Activated naive CD4-positive, alpha-beta T cell treated with Interleukin-2 at 50 U/mL for 16 hours (primary cell): ENCODE measurements around the gene LIN28B.

Source experiments
- DNase-seq: peaks from one replicate; pipeline ENCODE4 v3.0.0-alpha.2; 2020

Gene LIN28B

DNA sequence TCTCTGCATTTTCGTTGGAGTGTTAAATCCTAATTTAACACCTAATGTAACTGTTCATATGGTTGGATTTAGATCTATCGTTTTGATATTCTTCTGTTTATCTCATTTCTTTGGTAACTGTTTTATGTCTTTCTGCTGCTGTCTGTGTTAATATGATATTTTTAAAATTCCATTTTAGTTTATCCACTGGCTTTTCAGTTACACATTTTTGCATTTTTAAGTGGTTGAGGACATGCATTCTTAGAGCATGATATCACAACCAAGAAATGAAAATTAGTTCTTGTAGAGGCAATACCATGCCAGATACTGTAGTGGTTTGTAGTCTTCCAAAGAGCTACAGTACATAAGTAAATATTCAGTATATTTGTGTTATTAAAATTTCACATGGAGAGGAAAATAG lies 58.6 kb downstream of the LIN28B start:
- DNase-seq, result no peak

- DNase-seq, result no peak
Measured at GRCh38 chr6:105019285-105019684, 62.4 kb downstream of the LIN28B start.

DNA sequence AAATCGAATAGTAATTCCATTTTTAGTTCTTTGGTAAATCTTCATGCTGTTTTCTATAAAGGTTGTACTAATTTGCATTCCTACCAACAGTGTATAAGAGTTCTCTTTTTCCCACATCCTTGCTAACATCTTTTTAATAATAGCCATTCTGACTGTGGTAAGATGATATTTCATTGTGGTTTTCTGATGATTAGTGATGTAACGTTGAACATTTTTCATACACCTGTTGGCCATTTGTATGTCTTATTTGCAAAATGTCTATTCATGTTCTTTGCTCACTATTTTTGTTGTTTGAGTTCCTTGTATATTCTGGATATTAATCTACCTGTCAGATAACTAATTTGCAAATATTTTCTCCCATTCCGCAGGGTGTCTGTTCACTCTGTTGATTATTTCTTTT lies 64.5 kb downstream of the LIN28B start:
- no peak for DNase-seq

DNA sequence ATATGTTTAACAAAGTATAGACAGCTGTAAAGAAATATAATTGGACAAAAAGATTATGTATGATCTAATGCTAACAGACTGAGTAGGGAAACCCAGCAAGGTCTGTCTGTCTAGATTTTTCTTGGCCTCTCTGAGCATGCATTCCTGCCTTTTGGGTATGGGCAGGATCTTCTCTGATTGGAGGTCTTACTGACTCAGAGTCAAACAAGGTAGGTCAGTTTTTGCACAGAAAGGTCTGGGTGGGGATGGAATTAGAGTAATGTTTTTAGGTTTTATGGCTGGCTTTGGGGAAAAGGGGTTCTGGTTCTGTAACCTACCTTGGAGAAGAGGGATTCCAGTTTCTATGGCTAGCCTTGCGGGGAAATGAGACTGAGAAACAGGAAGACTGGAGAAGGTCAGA lies 65.5 kb downstream of the LIN28B start:
- DNase-seq, result no peak

GRCh38 chr6:105024803-105025202 lies 67.9 kb downstream of the LIN28B start:
- DNase-seq, result no peak

- no peak for DNase-seq
Measured at GRCh38 chr6:105028898-105029297, 72.0 kb downstream of the LIN28B start.

DNA sequence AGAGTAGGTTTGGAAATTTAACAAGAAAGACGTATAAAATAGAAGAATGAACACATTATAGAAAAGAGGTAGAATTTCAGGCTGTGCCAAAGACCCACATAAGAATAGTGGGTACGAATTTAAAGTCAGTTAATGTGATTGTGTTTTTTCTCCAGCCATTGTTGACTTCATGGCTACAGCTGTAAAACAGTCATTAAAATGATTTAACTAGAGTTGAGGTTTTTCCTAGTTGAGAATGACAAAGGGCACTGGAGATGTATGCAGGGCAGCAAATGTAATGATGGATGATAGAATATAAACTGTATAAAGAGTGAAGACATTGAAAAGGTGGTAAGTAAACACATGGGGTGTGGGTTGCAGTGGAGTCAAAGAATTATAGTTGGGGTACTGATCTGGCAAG lies 72.7 kb downstream of the LIN28B start:
- no peak for DNase-seq

DNA sequence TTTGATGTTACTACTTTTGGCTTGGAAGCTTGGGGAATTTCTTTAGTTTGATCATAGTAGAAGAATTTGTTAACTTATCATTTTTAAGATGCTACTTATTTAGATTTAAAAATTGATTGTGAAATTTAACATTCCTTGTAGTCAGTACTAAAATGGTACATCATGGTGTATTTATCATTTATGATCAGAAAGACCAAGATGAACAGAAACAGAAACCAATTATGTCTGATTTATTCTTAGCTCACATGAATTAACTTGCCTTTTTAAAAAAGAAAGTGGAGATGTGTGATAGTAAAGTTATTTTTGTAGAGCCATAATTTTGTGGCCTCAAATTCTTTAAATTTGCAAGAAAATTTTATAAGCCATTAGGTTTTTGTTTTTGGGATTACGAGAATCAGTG lies 77.6 kb downstream of the LIN28B start:
- DNase-seq, result no peak

- DNase-seq, result no peak
Measured at GRCh38 chr6:105035299-105035698, 78.4 kb downstream of the LIN28B start.

DNA sequence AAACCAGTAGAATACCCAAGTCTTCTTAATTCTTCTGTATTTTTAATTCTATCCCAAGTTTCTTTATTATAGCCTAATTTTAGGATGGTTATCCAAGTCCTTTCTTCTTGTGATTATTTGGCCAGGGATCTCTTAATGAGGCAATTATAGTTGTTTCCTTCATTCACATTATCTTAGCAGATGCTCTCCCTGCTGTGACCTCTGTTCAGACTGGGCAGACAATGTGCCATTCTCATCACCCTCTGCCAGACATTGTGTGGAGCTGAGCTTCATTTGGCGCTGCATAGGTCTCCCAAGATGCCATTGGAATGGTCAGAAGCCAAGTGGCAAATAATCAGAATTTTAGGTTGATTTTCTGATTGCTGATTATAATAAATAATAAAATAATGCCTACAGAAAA lies 79.4 kb downstream of the LIN28B start:
- no peak for DNase-seq

GRCh38 chr6:105038259-105038658 lies 81.4 kb downstream of the LIN28B start:
- no peak for DNase-seq

DNA sequence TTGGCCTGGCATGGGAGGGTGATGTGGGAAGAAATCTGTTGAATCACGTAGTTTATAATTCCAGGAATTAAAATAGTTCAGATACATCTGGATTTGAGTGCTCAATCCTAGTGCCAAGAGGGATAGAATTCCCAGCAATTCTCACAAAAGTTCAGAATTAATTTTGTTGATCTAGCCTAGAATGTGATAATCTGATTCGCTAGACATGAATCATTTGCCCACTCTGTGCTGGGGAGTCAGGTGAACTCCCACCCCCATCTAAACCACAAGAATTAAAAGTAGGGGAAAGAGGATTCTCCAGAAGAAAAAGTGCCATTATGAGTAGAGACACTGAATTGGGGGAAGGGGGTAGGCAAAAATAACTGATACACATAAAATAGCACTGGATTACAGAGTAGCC lies 85.0 kb downstream of the LIN28B start:
- DNase-seq, result no peak

- no peak for DNase-seq
Measured at GRCh38 chr6:105042648-105043047, 85.7 kb downstream of the LIN28B start.

DNA sequence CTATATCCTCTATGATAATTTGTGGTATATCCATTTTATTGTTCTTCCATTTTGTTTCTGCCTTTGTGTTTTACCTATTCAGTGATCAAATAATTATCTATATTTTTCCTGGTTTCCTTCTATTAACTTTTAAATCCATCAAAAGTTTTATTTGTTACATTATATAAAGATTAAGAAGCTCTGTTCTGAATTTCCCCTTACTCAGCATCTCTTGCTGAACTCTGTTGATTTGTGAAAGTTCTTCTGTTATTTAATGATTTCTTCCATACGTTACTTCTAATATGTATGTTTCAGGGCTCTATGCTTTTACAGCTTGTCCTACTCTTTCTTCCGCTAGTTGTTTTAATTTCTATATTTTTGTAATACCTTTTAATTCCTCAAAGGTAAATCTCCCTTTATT lies 87.1 kb downstream of the LIN28B start:
- DNase-seq, result no peak

- DNase-seq, result no peak
Measured at GRCh38 chr6:105045526-105045925, 88.6 kb downstream of the LIN28B start.

DNA sequence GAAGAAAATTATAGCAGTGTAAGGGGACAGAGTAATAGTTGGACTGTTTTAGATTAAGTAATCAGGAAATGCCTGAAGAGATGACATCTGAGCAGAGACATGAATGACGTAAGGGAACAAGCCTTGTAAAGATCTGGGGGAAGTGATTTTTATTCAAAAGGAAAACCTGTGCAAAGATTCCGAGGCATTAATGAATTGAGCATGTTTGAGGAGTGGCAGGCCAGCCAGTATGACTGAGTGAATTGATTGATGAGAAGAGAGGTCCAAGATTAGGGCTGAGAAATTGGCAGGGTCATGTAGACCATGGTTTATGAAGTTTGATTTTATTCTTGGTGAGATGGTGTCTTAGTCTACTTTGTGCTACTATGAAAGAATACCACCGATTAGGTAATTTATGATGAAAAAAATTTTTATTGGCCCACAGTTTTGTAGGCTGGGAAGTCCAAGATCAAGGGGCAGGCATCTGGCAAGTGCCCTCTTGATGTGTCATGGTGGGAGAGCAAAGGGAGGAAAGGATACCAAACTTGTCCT lies 95.1 kb downstream of the LIN28B start:
- no peak for DNase-seq

DNA sequence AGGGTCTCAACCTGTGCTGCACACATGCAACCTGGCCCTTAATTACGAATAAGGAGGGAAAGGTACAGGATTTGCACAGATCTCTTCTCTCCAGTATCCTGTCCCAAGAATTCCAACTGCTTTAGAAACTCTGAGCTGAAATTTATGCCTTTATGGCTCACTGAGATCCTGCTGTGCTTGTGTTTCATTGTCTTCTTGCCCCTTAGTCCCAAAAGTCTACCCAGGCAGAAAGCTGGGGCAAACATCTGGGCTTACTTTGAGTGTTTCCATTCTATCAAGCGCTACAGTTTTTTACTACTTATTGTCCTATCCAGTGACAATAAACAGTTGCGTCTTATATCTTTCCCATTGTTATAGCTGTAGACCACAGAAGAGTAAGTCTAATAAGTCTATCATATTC lies 99.7 kb downstream of the LIN28B start:
- DNase-seq, result no peak

DNA sequence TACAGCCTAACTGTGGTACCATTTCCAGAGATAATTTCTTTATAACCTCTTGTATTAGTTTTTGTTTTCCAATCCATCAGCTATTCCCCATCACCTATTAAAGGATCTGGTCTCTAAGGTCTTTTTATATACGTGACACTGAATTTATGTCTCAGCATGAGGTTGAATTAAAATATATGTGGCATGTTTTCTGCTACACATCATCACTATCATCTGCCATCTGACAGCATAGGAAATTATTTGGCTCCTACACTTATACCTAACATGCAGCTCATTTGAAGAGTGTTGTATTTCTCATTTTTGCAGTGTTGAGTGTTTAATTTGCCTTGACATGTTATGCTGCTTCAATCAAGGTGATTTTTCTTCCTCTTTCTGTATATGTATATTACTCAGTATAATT lies 100.3 kb downstream of the LIN28B start:
- DNase-seq, result no peak

GRCh38 chr6:105058316-105058715 lies 101.4 kb downstream of the LIN28B start:
- no peak for DNase-seq

- DNase-seq, result no peak
Measured at GRCh38 chr6:105058846-105059245, 101.9 kb downstream of the LIN28B start.

DNA sequence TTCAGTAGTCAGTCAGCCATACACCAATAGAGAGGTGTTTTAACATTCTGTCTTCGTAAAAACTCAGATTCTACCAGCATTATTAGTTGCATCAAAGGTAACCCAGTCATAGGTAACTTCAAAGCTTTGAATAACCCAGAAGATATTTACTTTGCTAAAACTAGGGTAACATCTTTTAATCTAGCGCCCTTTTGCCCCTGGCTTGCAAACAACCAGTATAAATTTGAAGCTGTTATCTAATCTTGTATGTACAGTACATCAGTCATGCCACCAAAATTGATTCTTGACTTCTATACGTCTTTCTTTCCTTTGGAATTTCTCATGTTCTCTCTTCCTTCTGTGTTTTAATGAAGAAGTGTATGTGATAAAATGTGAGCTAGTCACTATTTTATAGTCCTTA lies 109.3 kb downstream of the LIN28B start:
- no peak for DNase-seq

GRCh38 chr6:105066836-105067235 lies 109.9 kb downstream of the LIN28B start:
- DNase-seq, result no peak

DNA sequence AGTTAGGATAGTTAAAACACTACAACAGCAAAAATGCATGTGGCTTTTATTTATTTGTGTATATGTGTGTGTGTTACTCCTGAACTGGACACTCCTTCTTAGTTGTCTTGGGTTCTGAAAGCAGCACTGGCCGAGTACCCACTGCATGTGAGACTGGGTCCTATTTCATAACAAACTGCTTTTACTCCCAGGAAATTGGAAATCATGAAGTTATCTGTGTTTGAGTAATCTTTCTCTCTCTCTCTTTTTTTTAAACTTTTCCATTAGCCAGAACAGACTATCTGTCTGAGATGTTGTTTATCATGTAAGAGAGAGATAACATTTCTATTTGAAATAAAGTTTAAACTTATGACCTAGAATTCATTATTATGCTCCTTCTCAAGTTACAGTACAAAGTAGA lies 110.4 kb downstream of the LIN28B start:
- no peak for DNase-seq

GRCh38 chr6:105068407-105068806 lies 111.5 kb downstream of the LIN28B start:
- DNase-seq, result no peak

- DNase-seq, result no peak
Measured at GRCh38 chr6:105069821-105070445, 113.0 kb downstream of the LIN28B start.

- DNase-seq, result no peak
Measured at GRCh38 chr6:105072798-105073199, 115.9 kb downstream of the LIN28B start.
